GM19455 (cell line): ENCODE data around the gene LPIN1.

Experiments used
- ATAC-seq: cut with Tn5 transposase; IDR thresholded peaks from one replicate; pipeline ENCODE4 v1.9.1; 2021; ENCODE audit not compliant: unreplicated experiment

The LPIN1 gene

DNA sequence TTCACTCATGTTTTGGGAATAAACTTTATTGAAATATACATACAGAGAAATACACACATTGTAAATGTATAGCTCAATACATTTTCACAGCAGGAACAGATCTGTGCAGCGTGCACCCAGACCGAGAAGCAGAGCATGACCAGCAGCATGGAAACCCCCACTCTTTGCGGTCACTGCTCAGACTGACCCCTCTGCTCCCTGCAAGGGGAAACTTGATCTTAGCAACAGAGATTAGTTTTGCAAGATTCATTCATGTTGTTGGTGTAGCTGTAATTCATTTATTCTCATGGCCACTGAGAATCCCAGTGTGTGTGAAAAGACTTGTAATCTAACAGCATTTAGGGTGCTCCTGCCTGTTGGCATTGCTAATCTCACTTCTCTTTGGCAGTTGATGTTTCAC lies 35.2 kb downstream of the LPIN1 start:
- ATAC-seq: no peak

DNA sequence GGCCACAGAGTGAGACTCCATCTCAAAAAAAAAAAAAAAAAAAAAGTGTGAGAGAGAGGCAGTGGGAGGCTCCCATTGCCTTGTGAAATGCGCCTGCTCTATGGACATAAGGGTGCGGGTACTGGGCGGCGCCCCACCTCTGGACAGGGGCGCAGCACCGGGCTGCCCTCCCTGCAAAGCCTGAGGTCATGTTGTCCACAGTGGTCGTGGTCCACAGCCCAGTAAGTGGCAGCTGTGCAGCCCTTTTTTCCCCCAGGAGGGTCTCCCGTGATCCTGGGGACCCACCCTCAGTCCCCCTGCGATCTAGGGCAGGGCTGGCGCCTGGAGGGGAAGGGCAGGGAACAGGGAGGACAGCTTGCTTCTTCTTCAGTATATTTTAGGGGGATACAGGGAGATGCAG lies 37.8 kb downstream of the LPIN1 start:
- ATAC-seq: no peak

- ATAC-seq: no peak
Observed at GRCh38 chr2:11784747-11785610, 38.5 kb downstream of the LPIN1 start.

- ATAC-seq: no peak
Observed at GRCh38 chr2:11785611-11785940, 39.1 kb downstream of the LPIN1 start.

- ATAC-seq: no peak
Observed at GRCh38 chr2:11786191-11786590, 39.8 kb downstream of the LPIN1 start.

DNA sequence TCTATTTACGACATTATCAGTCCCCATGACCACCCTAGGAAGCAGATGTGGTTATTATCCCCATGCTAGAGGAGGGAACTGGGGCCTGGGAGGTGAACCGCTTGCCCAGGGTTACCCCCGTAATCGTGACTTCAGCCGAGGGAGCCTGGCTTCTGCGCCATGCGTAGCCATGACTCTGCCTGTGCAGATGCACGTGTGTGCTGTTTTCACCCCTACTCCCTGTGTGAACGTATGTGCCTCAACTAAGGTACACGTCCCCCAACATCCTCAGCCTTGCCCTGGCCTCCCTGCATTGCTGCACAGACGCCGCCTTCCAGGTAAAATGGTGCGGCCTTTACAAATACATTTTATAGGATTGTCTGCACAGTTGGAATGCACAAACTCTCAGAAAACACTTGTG lies 40.2 kb downstream of the LPIN1 start:
- no peak for ATAC-seq

DNA sequence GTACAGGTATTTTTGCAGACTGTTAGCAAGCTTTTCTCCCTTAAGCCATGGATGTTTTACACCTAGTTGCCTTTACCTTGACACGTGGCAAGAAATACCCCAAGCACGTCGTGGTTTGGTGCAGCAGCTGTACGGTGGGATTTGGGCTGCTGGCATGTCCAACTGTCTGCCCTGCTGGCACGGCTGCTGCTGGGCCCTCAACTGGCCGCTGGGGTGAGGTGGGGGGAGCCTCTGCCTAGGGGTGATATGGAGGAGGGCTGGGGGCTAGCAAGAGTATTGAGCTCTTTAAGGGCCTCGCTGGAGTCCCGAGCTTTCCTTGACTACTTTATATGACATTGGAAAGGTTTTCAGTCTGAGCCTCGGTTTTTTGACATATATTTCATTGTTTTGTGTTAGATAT lies 41.6 kb downstream of the LPIN1 start:
- ATAC-seq: no peak

GRCh38 chr2:11788461-11789124 lies 42.2 kb downstream of the LPIN1 start:
- ATAC-seq: no peak

DNA sequence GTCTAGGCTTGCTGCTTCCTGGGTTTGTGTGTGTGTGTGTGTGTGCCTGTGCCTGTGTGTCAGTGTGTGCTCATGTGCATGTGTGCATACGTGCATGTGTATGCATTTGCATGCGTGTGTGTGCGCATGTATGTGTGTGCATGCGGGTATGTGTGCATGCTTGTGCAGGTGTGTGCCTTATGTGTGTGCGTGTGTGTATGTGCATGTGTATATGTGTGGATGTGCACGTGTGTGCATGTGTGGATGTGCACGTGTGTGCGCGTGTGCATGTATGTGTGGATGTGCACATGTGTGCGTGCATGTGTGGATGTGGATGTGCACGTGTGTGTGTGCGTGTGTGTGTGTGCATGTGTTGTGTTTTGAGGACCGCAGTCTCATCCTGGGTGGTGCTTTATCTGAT lies 42.8 kb downstream of the LPIN1 start:
- ATAC-seq: no peak

GRCh38 chr2:11790228-11790627 lies 43.8 kb downstream of the LPIN1 start:
- ATAC-seq: no peak

GRCh38 chr2:11795590-11795989 lies 49.2 kb downstream of the LPIN1 start:
- ATAC-seq: no peak

- ATAC-seq: no peak
Observed at GRCh38 chr2:11796190-11797171, 50.0 kb downstream of the LPIN1 start.

DNA sequence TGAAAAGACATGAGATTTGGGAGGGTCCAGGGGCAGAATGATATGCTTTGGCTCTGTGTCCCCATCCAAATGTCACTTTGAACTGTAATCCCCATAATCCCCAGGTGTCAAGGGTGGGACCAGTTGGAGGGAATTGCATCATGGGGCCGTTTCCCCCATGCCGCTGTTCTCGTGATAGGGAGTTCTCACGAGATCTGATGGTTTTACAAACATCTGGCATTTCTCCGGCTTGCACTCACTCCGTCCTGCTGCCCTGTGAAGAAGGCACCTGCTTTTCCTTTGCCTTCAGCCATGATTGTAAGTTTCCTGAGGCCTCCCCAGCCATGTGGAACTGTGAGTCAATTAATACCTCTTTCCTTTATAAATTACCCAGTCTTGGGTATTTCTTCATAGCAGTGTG lies 51.4 kb downstream of the LPIN1 start:
- ATAC-seq: no peak

DNA sequence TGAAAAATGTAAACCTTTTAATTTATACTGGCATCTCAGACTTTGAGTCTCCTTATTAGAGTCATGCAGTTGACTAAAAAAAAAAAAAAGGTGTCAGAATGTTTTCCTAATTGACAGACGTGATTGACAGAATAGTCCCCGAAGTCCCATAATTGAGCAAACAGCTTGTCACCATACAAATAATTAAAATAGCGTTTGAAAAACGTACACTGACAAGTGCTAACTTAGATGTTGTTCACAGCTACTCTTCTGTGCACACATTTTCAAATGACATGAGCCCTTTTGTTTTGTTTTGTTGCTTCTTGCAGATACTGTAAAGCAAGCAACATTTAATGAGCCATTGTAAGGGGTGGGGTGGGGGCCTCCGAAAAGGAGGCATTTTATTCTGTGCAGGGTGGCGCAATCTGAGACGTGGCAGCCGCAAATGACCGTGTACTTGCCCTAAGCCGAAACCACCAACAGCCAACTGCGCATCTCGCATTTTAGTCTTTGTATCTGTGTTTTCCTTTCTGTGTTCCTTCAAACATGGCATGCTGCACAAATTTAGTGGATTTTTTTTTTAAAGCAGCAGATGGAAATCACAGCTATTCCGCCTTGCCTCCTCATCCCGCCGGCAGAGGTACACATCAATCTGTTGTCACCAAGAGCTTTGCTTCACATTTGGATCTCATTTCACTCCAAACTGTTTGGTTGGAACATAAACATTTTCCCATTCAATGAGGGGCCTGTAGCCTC lies 52.4 kb downstream of the LPIN1 start:
- ATAC-seq: no peak

- no peak for ATAC-seq
Observed at GRCh38 chr2:11799826-11800225, 53.4 kb downstream of the LPIN1 start.

GRCh38 chr2:11802782-11803191 lies 56.4 kb downstream of the LPIN1 start:
- no peak for ATAC-seq

GRCh38 chr2:11805024-11805423 lies 58.6 kb downstream of the LPIN1 start:
- no peak for ATAC-seq

DNA sequence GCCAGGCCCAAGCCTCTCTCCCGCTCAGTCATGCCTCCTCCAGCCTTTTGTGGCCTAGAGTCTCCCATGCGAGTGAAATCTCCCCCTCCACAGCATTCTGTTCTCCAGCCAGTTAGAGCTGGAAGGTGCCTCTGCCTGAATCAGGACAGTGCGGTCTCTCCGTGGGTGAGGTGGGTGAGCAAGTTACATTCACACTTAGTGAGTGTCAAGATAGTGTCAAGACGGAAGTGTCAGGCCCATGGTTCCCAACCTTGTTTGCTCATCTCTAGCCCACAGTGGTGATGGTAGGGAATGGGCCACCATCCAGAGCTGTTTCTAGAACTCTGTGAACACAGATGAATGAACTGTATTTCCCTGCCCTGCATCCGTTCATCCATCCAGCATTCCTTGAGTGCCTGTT lies 59.5 kb downstream of the LPIN1 start:
- no peak for ATAC-seq

DNA sequence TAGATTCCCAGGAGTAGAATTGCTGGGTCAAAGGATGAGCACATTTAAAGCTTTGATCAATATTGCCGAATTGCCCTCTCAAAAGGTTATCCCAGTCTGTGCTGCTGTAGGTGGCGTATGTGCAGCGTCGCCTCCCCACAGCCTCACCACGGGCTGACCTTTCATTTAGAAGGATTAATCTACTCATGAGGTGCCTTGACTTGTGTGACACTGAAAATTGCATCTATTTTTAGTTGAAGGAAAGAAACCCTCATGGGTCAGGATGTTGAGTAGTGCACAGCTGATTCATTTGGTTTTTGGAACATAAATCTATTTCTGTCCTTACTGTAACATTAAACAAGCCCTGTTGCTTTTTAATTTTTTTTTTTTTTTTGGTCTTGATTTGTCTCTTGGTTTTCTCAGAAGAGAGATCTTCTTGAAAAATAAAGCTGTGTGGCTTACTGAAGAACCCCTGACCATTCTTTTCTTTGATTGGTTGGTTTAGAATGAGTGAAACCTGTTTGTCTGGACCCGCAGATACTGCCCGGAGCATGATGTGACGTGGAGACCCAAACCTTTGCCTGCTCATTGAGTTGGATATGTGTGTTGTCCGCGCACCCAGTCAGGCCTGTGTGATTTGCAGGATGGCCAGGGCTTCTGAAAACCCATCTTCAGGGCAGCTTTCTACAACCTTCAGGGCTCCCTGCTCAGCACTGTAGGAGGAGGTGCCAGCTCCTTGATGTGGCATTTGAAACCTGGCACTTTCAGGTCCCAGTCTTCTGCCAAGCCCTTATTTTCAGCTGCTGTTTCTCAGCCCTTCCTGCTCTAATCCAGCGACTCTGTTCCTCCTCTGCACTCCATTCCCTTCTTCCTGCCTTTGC lies 61.0 kb downstream of the LPIN1 start:
- no peak for ATAC-seq

- ATAC-seq: no peak
Observed at GRCh38 chr2:11808016-11808400, 61.6 kb downstream of the LPIN1 start.
